GM12801 (cell line): Measurements from ENCODE around the gene ZNF583.

ENCODE experiments used
- TF ChIP-seq, protein P1 (sequence below): IDR thresholded peaks from one replicate; pipeline ENCODE4 v1.5.1; 2011; ENCODE audit warnings: control low read depth; ENCODE audit not compliant: insufficient read length; ENCODE audit errors: extremely low read depth

Gene ZNF583

DNA sequence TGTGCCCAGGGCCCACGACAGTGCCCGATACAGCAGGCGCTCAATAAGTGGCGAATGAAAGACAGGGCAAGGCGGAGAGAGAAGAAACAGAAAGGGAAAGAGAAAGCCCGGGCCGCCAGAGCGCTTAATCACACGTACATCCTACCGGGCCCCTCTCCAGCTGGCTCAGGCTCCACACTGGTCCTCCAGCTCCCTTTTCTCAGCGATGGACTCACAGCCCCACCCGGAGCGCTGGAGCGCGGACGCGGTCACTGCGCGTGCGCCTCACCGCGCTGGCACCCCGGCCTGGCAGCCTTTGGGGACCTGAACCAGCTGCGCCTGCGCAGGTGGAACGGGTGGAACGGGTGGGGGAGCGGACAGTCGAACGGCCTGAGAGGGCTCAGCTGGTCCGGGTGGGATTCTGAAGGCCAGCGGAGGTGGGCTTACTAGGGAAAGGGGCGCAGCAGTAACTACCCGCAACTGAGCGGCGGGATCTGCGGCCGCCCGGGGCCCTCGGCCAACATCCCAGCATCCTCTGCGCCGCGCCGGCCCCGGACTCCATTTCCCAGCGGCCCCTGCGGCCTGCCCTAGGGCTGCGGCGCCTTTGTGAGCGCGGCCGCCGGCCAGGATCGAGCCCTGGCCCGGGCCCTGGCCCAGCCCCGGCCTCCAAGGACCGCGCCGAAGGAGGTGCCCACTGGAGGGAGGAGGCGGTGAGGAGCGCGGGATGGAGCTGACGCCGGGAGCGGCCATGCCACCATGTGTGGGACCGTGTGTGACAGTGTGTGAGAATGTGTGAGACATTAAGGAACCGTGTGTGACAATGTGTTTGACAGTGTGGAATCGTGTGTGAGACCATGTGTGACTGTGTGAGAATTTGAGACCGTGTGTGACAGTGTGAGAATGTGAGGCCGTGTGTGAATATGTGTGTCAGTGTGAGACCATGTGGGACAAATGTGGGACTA lies at the start of gene ZNF583:
Gene ZNF583, plus strand, starts transcription at position 569 of the 941 bp plus-strand sequence. CDS start 2,783 bp downstream, outside the sequence.
- TF ChIP-seq, protein P1, sequence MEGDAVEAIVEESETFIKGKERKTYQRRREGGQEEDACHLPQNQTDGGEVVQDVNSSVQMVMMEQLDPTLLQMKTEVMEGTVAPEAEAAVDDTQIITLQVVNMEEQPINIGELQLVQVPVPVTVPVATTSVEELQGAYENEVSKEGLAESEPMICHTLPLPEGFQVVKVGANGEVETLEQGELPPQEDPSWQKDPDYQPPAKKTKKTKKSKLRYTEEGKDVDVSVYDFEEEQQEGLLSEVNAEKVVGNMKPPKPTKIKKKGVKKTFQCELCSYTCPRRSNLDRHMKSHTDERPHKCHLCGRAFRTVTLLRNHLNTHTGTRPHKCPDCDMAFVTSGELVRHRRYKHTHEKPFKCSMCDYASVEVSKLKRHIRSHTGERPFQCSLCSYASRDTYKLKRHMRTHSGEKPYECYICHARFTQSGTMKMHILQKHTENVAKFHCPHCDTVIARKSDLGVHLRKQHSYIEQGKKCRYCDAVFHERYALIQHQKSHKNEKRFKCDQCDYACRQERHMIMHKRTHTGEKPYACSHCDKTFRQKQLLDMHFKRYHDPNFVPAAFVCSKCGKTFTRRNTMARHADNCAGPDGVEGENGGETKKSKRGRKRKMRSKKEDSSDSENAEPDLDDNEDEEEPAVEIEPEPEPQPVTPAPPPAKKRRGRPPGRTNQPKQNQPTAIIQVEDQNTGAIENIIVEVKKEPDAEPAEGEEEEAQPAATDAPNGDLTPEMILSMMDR, result no peak

DNA sequence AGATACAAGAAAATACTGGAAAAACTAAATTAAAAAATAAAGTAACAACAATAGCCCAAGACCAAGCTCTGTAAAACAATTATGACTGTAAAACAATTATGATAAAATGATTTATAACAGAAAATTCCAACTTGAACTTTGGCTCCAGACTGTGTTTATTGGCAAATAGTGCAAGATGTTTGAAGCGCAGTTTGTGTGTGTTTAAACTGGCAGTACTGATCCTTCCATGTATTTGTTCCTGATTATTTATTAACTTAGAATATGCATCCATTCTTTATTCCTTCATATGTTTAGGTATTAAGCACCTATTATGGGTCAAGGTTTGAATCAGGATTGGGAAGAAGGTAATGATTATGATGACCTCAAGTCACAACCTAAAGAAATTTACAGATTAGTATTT lies 48.6 kb upstream of the ZNF583 start:
- TF ChIP-seq, protein P1, result no peak

DNA sequence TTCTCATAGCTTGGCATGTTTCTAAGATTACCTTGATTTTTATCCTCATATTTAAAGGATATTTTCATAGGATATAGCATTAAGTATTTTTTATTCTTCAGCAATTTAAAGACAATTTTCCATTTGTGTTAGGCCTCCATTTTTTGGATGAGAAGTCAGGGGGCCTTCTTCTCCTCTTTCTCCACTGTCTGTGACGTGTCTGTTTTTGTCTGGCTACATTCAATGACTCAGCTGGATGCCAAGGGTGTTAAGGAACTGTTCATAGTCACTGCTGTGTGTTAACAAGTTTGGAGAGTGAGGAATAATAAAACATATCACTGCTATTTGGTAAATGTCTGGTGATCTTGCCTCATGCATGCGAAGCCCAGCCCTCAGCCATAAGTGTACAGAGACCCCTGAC lies 47.2 kb upstream of the ZNF583 start:
- TF ChIP-seq, protein P1, result no peak

DNA sequence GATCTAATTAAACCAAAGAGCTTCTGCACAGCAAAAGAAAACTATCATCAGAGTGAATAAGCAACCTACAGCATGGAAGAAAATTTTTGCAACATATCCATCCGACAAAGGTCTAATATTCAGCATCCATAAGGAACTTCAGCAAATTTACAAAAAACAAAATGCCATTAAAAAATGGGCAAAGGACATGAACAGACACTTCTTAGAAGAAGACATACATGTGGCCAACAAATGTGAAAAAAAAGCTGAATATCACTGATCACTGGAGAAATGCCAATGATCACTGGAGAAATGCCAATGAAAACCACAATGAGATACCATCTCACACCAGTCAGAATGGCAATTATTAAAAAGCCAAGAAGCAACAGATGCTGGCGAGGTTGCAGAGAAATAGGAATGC lies 43.3 kb upstream of the ZNF583 start:
- TF ChIP-seq, protein P1, result no peak

DNA sequence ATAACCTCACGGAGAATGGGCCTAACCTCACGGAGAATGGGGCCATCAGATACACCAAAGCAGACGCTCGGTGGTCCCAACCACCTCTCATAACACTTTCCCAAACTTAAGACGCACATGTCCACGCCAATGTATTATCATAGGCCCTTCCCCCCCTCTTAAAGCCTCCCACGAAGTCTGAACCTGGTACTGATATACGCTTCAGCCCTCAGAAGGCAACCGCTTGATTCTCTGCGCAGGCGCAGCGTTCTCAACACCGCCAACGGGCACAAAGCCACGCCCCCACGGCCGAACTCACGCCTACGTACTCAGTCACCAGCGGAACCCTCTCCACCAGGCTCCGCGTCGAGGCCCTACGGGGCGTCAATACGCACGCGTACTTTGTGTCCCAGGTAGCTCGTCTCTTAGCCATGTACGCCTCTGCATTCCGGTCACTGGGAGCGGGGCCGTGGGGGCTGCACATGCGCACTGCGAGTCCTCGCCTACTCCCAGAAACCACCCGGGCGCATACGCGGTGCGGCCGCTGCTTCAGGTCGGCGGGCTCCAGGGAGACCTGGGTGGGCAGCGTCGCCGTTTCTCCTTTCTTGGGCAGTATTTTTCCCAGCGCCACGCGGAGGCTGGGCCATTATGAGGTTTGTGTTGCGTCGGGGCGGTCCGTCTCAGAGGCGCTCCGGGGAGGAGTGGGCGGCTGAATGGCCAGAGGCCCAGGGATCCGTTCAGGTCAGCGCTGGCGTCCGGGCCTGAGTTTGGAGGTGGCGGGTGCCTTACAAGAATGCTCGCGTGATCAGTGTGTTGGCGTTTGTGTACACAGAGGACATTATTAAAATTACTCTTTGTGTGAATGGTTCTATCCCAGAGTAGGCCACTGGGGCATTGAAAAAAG lies 36.1 kb upstream of the ZNF583 start:
- TF ChIP-seq, protein P1, result no peak

DNA sequence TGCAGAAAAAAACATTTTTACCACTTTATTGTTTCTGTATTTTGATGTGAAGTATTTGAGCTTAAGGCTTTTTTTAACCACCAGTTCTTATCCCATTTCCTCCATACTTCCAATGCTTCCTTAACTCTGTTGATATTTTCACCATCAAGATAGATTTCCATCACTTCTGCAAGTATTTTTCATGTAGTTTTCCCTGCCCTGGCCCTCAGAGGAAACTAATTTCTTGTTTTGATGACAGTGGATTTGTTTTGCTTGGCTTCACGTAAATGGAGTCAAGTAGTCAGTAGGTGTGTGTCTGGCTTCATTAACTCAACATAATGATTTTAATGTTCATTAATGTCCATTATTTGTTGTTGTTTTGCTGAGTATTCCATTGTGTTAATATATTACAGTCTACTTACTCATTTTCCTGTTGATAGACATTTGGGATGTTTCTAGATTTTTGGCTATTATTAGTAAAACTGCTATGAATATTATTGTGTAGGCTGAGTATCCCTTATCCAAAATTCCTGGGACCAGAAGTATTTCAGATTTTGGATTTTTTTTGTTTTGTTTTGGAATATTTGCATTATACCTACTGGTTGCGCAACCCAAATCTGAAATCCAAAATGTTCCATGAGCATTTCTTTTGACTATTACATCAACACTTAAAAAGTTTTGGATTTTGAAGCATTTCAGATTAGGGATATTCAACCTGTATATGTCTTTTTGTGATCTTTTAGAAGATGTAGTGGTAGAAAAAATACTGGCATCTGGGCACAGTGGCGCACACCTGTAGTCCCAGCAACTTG lies 34.1 kb upstream of the ZNF583 start:
- TF ChIP-seq, protein P1, result no peak

DNA sequence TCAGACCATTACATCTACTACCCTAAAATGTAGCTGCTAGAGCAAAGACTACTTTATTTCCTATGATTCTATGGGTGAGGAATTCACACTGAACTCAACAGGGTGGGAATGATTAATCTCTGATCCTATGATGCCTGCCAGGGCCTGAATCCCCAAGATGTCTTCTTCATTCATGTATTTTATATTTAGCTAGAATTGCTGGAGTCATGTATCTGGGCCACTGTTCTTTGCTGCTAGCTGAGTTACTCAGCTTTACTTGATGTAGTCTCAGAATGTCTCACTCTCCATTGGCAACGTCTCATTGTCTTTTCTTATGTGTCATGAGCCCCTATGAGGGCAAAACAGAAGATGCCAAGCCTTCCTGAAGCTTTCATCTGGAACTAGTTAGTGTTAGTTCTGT lies 31.9 kb upstream of the ZNF583 start:
- TF ChIP-seq, protein P1, result no peak
